HCT116 (cell line): ENCODE data around the gene CLEC3B. TPM values are rescaled to one million over a fixed set of nuclear protein-coding genes. Genes with fewer than 3 reads are reported as not detected.

ENCODE experiments used
- ATAC-seq: fragments of 200-7000 bp; cut with Tn5 transposase; 2 replicates; pipeline ENCODE4 v1.9.1; 2020; ENCODE audit warnings: mild to moderate bottlenecking, moderate library complexity
- BruUV-seq: library from RNA; stranded (reverse); fragments of 400-500 nt; replicated peaks from 2 replicates; lab custom pipeline; 2021; lab: Mats Ljungman, UMichigan
- CTCF ChIA-PET: fragments of 300-600 bp; sonication (Branson Sonifier 250); formaldehyde crosslinking; loops from one replicate; lab custom pipeline; 2021; ENCODE audit warnings: antibody characterized with exemption; lab: Charles Lee
- POLR2A ChIA-PET: fragments of 300-600, 350-600 bp; sonication (Branson Sonifier 250); formaldehyde crosslinking; loops from one replicate; lab custom pipeline; 2021; ENCODE audit warnings: antibody characterized with exemption; lab: Charles Lee
- RAD21 ChIA-PET, 2 experiments: fragments of 300-600 bp; sonication (Branson Sonifier 250); formaldehyde crosslinking; loops; one replicate each; lab custom pipeline; 2023; ENCODE audit warnings: low total read pairs in 2 of 2; ENCODE audit not compliant: uncharacterized antibody in 2 of 2, unreplicated experiment in 2 of 2, low non-redundant PET in 1 of 2; lab: Charles Lee
- DNase-seq: peaks from one replicate; pipeline ENCODE4 v3.0.0-alpha.2; 2010; ENCODE audit warnings: low read depth, low spot score
- H2AFZ ChIP-seq: fragments of 200-600 bp; shearing (Covaris generic), sonication (generic); 2 replicates; pipeline ENCODE4 v1.6.1; 2017; ENCODE audit warnings: low read depth, mixed run types, mixed read lengths, antibody characterized with exemption, low read length; ENCODE audit not compliant: poor library complexity, severe bottlenecking
- H3K27ac ChIP-seq: 2 replicates; pipeline ENCODE4 v1.5.1; 2012; ENCODE audit warnings: low read depth, low read length
- H3K27me3 ChIP-seq: fragments of 200-600 bp; sonication (generic); 2 replicates; pipeline ENCODE4 v1.6.1; 2016; ENCODE audit warnings: mixed run types, low read length, mixed read lengths; ENCODE audit not compliant: insufficient read depth
- H3K36me3 ChIP-seq, 2 experiments: fragments of 200-500 bp in 1 of 2; fragments of 200-600 bp in 1 of 2; sonication (Bioruptor generic) in 1 of 2; sonication (generic) in 1 of 2; 2 replicates each; pipeline versions ENCODE4 v1.5.1 to v1.6.1; 2014 to 2016; ENCODE audit warnings: low read length in 2 of 2, inconsistent platforms in 1 of 2, mixed read lengths in 1 of 2, mixed run types in 1 of 2; ENCODE audit not compliant: insufficient read depth in 2 of 2, control insufficient read depth in 1 of 2
- H3K4me1 ChIP-seq, 2 experiments: fragments of 200-600 bp in 1 of 2; sonication (generic) in 1 of 2; 2 replicates each; pipeline versions ENCODE4 v1.5.1 to v1.6.1; 2012 to 2017; ENCODE audit warnings: low read length in 2 of 2, inconsistent platforms in 1 of 2, mild to moderate bottlenecking in 1 of 2, mixed read lengths in 1 of 2, mixed run types in 1 of 2, moderate library complexity in 1 of 2; ENCODE audit not compliant: insufficient read depth in 2 of 2, control insufficient read depth in 1 of 2
- H3K4me2 ChIP-seq: fragments of 200-600 bp; sonication (generic); 2 replicates; pipeline ENCODE4 v1.6.1; 2017; ENCODE audit warnings: mixed run types, low read length, mixed read lengths
- H3K4me3 ChIP-seq, 2 experiments: fragments of 200-600 bp in 1 of 2; sonication (generic) in 1 of 2; replicated peaks in 1 of 2; 2 replicates each; pipeline ENCODE4 v1.5.1; 2011 to 2016; ENCODE audit warnings: low read length in 2 of 2, control low read depth in 1 of 2, low read depth in 1 of 2, mild to moderate bottlenecking in 1 of 2, mixed read lengths in 1 of 2, mixed run types in 1 of 2
- H3K79me2 ChIP-seq: fragments of 200-600 bp; sonication (generic); 2 replicates; pipeline ENCODE4 v1.6.1; 2017; ENCODE audit warnings: mild to moderate bottlenecking, mixed run types, low read length, moderate library complexity, mixed read lengths; ENCODE audit not compliant: insufficient read depth
- H3K9ac ChIP-seq: fragments of 200-600 bp; sonication (generic); 2 replicates; pipeline ENCODE4 v1.6.1; 2016; ENCODE audit warnings: low read length, mixed read lengths
- H3K9me2 ChIP-seq: fragments of 200-600 bp; sonication (generic), shearing (Covaris generic); 2 replicates; pipeline ENCODE4 v1.6.1; 2017; ENCODE audit warnings: mixed run types, mild to moderate bottlenecking, moderate library complexity; ENCODE audit not compliant: insufficient read depth
- H3K9me3 ChIP-seq, 2 experiments: fragments of 200-500 bp in 1 of 2; fragments of 200-600 bp in 1 of 2; sonication (Bioruptor generic) in 1 of 2; sonication (generic) in 1 of 2; 2 replicates each; pipeline ENCODE4 v1.6.1; 2014 to 2017; ENCODE audit warnings: low read length in 2 of 2, mixed read lengths in 2 of 2, inconsistent platforms in 1 of 2, low read depth in 1 of 2, mild to moderate bottlenecking in 1 of 2, mixed run types in 1 of 2, moderate library complexity in 1 of 2; ENCODE audit not compliant: control insufficient read depth in 1 of 2, insufficient read depth in 1 of 2
- H4K20me1 ChIP-seq: fragments of 200-600 bp; sonication (generic), shearing (Covaris generic); 2 replicates; pipeline ENCODE4 v1.6.1; 2017; ENCODE audit warnings: mixed run types, mild to moderate bottlenecking, moderate library complexity; ENCODE audit not compliant: insufficient read depth
- CBX3 ChIP-seq: IDR thresholded peaks from 2 replicates; pipeline ENCODE4 v1.6.1; 2012; ENCODE audit warnings: low read depth
- EGR1 ChIP-seq: IDR thresholded peaks from 2 replicates; pipeline ENCODE4 v1.6.1; 2012; ENCODE audit warnings: low read depth
- ELF1 ChIP-seq: IDR thresholded peaks from 2 replicates; pipeline ENCODE4 v1.6.1; 2012; ENCODE audit warnings: low read depth, borderline replicate concordance
- EZH2 ChIP-seq: fragments of 200-600 bp; sonication (generic); IDR thresholded peaks from 2 replicates; pipeline ENCODE4 v1.6.1; 2017; ENCODE audit warnings: antibody characterized with exemption, mixed run types
- EZH2phosphoT487 ChIP-seq: fragments of 200-600 bp; IDR thresholded peaks from 2 replicates; pipeline ENCODE4 v1.6.1; 2018; ENCODE audit warnings: antibody characterized with exemption, borderline replicate concordance
- FOSL1 ChIP-seq: IDR thresholded peaks from 2 replicates; pipeline ENCODE4 v1.6.1; 2012; ENCODE audit warnings: low read depth
- JUND ChIP-seq: IDR thresholded peaks from 2 replicates; pipeline ENCODE4 v1.6.1; 2012
- POLR2AphosphoS5 ChIP-seq: IDR thresholded peaks from 2 replicates; pipeline ENCODE4 v1.6.1; 2011; ENCODE audit warnings: mild to moderate bottlenecking, low read depth, low read length, moderate library complexity
- RAD21 ChIP-seq: IDR thresholded peaks from 2 replicates; pipeline ENCODE4 v1.6.1; 2012; ENCODE audit warnings: low read depth, mild to moderate bottlenecking
- SIN3A ChIP-seq: IDR thresholded peaks from 2 replicates; pipeline ENCODE4 v1.6.1; 2012; ENCODE audit warnings: low read depth
- YY1 ChIP-seq: IDR thresholded peaks from 2 replicates; pipeline ENCODE4 v1.6.1; 2011; ENCODE audit warnings: low read length, low read depth, moderate library complexity, mild to moderate bottlenecking; ENCODE audit not compliant: insufficient replicate concordance; ENCODE audit errors: extremely low read depth
- ZFX ChIP-seq: fragments of 450-650 bp; IDR thresholded peaks from 2 replicates; pipeline ENCODE4 v1.6.1; 2017
- ZNF274 ChIP-seq: fragments of 200-500 bp; sonication (Bioruptor generic); IDR thresholded peaks from 2 replicates; pipeline ENCODE4 v1.6.1; 2014; ENCODE audit warnings: mild to moderate bottlenecking, low read depth, low read length, inconsistent platforms
- intact Hi-C: fragments of 100-400 bp; cut with micrococcal nuclease; formaldehyde crosslinking; loops from 2 replicates; pipeline ENCODE4 v1.10.0; 2022
- total RNA-seq: library from RNA; stranded (reverse); gene quantifications from one replicate; pipeline ENCODE4 v1.2.1, GENCODE V29; 2021; ENCODE audit not compliant: unreplicated experiment
- TF ChIP-seq, protein P1 (sequence below): IDR thresholded peaks from 2 replicates; pipeline ENCODE4 v1.6.1; 2012
- TF ChIP-seq, protein P2 (sequence below): IDR thresholded peaks from 2 replicates; pipeline ENCODE4 v1.6.1; 2012
- TF ChIP-seq, protein P3 (sequence below): IDR thresholded peaks from 2 replicates; pipeline ENCODE4 v1.6.1; 2011; ENCODE audit warnings: mild to moderate bottlenecking, low read length, moderate library complexity; ENCODE audit not compliant: insufficient replicate concordance; ENCODE audit errors: extremely low read depth
- TF ChIP-seq, protein P4 (sequence below), 3 experiments: fragments of 200-600 bp in 1 of 3; sonication (generic) in 1 of 3; IDR thresholded peaks in 2 of 3; conservative IDR thresholded peaks in 1 of 3; 2 replicates each; pipeline ENCODE4 v1.5.1; 2012 to 2017; ENCODE audit warnings: low read depth in 2 of 3, low read length in 2 of 3, antibody characterized with exemption in 1 of 3, borderline replicate concordance in 1 of 3, control low read depth in 1 of 3, mild to moderate bottlenecking in 1 of 3, mixed read lengths in 1 of 3, mixed run types in 1 of 3, moderate library complexity in 1 of 3; ENCODE audit not compliant: insufficient read depth in 1 of 3
- TF ChIP-seq, protein P5 (sequence below): IDR thresholded peaks from 2 replicates; pipeline ENCODE4 v1.6.1; 2012; ENCODE audit warnings: low read depth

Gene CLEC3B
- total RNA-seq, 1 experiment from 2014 or later: 0.57 TPM

DNA sequence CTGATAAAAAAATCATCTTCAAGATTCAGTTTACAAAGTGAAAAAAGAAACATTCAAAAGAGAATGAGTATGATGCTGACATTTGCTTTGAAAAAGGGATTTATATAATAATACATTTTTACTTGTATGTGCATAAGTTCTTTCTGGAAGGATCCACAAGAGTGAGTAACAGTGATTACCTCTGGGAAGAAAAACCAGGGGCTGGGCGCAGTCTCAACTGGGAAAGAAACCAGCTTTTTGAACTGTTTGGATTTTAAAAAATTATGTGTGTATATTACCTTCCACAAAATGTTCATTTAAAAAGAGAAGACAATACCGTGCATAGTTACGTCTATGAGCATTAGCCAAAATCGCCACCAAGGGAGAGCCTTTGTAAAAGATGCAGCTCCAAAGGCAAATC is 1.3 kb downstream of the CLEC3B start:
- no peaks in the 10 kb centered on the region for H3K79me2 ChIP-seq
- no peak overlapping the region for H3K27ac ChIP-seq
- no peaks in the 10 kb centered on the region for H3K9me3 ChIP-seq
- DNase-seq (no peak), ATAC-seq (no peak)
- no peaks in the 10 kb centered on the region for H3K36me3 ChIP-seq
- H3K4me3 ChIP-seq: no peak overlapping the region
- ChIA-PET RAD21 (no interaction called here), POLR2A (no interaction called here), CTCF (no interaction called here)
- no peaks in the 10 kb centered on the region for H3K9me2 ChIP-seq
- intact Hi-C loops: no loop called here
- BruUV-seq: no TSS peak
- TF ChIP-seq ZFX (no peak), JUND (no peak), EGR1 (no peak), ZNF274 (no peak), EZH2 (no peak), FOSL1 (no peak), CBX3 (no peak), YY1 (no peak), EZH2phosphoT487 (no peak), RAD21 (no peak), SIN3A (no peak), ELF1 (no peak), POLR2AphosphoS5 (no peak)
- TF ChIP-seq, protein P1, sequence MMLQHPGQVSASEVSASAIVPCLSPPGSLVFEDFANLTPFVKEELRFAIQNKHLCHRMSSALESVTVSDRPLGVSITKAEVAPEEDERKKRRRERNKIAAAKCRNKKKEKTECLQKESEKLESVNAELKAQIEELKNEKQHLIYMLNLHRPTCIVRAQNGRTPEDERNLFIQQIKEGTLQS: no peak
- TF ChIP-seq, protein P2, sequence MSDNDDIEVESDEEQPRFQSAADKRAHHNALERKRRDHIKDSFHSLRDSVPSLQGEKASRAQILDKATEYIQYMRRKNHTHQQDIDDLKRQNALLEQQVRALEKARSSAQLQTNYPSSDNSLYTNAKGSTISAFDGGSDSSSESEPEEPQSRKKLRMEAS: no peak
- TF ChIP-seq, protein P3, sequence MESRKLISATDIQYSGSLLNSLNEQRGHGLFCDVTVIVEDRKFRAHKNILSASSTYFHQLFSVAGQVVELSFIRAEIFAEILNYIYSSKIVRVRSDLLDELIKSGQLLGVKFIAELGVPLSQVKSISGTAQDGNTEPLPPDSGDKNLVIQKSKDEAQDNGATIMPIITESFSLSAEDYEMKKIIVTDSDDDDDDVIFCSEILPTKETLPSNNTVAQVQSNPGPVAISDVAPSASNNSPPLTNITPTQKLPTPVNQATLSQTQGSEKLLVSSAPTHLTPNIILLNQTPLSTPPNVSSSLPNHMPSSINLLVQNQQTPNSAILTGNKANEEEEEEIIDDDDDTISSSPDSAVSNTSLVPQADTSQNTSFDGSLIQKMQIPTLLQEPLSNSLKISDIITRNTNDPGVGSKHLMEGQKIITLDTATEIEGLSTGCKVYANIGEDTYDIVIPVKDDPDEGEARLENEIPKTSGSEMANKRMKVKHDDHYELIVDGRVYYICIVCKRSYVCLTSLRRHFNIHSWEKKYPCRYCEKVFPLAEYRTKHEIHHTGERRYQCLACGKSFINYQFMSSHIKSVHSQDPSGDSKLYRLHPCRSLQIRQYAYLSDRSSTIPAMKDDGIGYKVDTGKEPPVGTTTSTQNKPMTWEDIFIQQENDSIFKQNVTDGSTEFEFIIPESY: no peak
- TF ChIP-seq, protein P4, sequence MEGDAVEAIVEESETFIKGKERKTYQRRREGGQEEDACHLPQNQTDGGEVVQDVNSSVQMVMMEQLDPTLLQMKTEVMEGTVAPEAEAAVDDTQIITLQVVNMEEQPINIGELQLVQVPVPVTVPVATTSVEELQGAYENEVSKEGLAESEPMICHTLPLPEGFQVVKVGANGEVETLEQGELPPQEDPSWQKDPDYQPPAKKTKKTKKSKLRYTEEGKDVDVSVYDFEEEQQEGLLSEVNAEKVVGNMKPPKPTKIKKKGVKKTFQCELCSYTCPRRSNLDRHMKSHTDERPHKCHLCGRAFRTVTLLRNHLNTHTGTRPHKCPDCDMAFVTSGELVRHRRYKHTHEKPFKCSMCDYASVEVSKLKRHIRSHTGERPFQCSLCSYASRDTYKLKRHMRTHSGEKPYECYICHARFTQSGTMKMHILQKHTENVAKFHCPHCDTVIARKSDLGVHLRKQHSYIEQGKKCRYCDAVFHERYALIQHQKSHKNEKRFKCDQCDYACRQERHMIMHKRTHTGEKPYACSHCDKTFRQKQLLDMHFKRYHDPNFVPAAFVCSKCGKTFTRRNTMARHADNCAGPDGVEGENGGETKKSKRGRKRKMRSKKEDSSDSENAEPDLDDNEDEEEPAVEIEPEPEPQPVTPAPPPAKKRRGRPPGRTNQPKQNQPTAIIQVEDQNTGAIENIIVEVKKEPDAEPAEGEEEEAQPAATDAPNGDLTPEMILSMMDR (IDR thresholded peaks at IDR 0.05 in 2 of 3, conservative IDR thresholded peaks at IDR 0.05 in 1 of 3; ENCODE audit: borderline replicate concordance in 1 of 3, insufficient read depth in 1 of 3, low read depth in 2 of 3, low read length in 2 of 3): no peak
- TF ChIP-seq, protein P5, sequence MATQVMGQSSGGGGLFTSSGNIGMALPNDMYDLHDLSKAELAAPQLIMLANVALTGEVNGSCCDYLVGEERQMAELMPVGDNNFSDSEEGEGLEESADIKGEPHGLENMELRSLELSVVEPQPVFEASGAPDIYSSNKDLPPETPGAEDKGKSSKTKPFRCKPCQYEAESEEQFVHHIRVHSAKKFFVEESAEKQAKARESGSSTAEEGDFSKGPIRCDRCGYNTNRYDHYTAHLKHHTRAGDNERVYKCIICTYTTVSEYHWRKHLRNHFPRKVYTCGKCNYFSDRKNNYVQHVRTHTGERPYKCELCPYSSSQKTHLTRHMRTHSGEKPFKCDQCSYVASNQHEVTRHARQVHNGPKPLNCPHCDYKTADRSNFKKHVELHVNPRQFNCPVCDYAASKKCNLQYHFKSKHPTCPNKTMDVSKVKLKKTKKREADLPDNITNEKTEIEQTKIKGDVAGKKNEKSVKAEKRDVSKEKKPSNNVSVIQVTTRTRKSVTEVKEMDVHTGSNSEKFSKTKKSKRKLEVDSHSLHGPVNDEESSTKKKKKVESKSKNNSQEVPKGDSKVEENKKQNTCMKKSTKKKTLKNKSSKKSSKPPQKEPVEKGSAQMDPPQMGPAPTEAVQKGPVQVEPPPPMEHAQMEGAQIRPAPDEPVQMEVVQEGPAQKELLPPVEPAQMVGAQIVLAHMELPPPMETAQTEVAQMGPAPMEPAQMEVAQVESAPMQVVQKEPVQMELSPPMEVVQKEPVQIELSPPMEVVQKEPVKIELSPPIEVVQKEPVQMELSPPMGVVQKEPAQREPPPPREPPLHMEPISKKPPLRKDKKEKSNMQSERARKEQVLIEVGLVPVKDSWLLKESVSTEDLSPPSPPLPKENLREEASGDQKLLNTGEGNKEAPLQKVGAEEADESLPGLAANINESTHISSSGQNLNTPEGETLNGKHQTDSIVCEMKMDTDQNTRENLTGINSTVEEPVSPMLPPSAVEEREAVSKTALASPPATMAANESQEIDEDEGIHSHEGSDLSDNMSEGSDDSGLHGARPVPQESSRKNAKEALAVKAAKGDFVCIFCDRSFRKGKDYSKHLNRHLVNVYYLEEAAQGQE: no peak
- no peak overlapping the region for H3K4me2 ChIP-seq
- H4K20me1 ChIP-seq: no peaks in the 10 kb centered on the region
- H3K4me1 ChIP-seq: no peaks in the 10 kb centered on the region; a peak in 1 of 4 replicates
- no peaks in the 10 kb centered on the region for H3K27me3 ChIP-seq
- no peak overlapping the region for H2AFZ ChIP-seq
- H3K9ac ChIP-seq: no peak overlapping the region
